Stimulated activated naive CD8-positive, alpha-beta T cell treated with anti-CD3 and anti-CD28 coated beads, Interleukin-15, amount 100 ng/mL, for 72 hours (primary cell): ENCODE data around the gene ACOT4.
"Not testable (repeated sequence)": the region's sequence is repeated elsewhere in the genome, so short reads cannot be mapped to it uniquely, and the experiment has no call there.

ENCODE experiments used
- ATAC-seq: fragments of 150-1000 bp; cut with Tn5 transposase; 2 replicates; pipeline ENCODE4 v1.10.0; 2021; ENCODE audit warnings: mild to moderate bottlenecking, moderate library complexity
- DNase-seq, 2 donors: peaks; one replicate each; pipeline ENCODE4 v3.0.0; 2021 to 2022
- H3K27ac Mint-ChIP-seq, 2 donors: one replicate each; pipeline ENCODE4 v1.8.0; 2022; ENCODE audit warnings: mild to moderate bottlenecking in 2 of 2, mixed read lengths in 2 of 2, moderate library complexity in 2 of 2
- H3K27me3 Mint-ChIP-seq: one replicate; pipeline ENCODE4 v1.8.0; 2022; ENCODE audit warnings: mixed read lengths
- H3K4me1 Mint-ChIP-seq: one replicate; pipeline ENCODE4 v1.8.0; 2022; ENCODE audit warnings: mild to moderate bottlenecking, mixed read lengths
- H3K4me3 Mint-ChIP-seq, 2 donors: one replicate each; pipeline ENCODE4 v1.8.0; 2022; ENCODE audit warnings: mild to moderate bottlenecking in 2 of 2, mixed read lengths in 2 of 2, moderate library complexity in 1 of 2
- H3K9me3 Mint-ChIP-seq, 2 donors: one replicate each; pipeline ENCODE4 v1.8.0; 2022; ENCODE audit warnings: mixed read lengths in 2 of 2

ACOT4 gene, protein sequence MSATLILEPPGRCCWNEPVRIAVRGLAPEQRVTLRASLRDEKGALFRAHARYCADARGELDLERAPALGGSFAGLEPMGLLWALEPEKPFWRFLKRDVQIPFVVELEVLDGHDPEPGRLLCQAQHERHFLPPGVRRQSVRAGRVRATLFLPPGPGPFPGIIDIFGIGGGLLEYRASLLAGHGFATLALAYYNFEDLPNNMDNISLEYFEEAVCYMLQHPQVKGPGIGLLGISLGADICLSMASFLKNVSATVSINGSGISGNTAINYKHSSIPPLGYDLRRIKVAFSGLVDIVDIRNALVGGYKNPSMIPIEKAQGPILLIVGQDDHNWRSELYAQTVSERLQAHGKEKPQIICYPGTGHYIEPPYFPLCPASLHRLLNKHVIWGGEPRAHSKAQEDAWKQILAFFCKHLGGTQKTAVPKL

DNA sequence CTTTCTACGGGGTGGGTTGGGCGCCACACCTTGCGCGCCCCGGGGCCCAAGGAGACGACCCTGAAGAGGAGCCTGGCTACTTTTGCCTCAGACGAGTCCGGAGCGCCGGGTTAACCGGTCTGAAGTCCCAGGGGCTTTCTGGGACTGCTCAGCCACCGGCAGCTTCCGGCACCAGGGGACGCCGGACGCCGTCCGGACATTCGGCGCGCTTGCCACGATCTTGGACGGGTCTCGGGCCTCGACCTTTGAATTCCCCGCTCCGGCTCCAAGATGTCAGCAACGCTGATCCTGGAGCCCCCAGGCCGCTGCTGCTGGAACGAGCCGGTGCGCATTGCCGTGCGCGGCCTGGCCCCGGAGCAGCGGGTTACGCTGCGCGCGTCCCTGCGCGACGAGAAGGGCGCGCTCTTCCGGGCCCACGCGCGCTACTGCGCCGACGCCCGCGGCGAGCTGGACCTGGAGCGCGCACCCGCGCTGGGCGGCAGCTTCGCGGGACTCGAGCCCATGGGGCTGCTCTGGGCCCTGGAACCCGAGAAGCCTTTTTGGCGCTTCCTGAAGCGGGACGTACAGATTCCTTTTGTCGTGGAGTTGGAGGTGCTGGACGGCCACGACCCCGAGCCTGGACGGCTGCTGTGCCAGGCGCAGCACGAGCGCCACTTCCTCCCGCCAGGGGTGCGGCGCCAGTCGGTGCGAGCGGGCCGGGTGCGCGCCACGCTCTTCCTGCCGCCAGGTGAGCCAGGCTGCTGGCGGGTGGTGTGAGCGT is at the start of gene ACOT4:
Gene ACOT4, plus strand, starts transcription at position 184 of the 760 bp plus-strand sequence. Its CDS starts 87 bp downstream, at position 271.
- no peaks in the 10 kb centered on the region for H3K9me3 Mint-ChIP-seq
- peak within 1 kb of the TSS; percentile 85 to 89 for H3K4me3 Mint-ChIP-seq
- H3K4me1 Mint-ChIP-seq = peaks cover 13% of the 10 kb centered on the region
- no peaks in the 10 kb centered on the region for H3K27me3 Mint-ChIP-seq
- peak; percentile 94 for ATAC-seq
- peak; percentile 65 to 68 for DNase-seq
- H3K27ac Mint-ChIP-seq = peak within 1 kb of the TSS; percentile 82 to 83

- DNase-seq, H3K4me3 Mint-ChIP-seq, ATAC-seq, H3K9me3 Mint-ChIP-seq, H3K27ac Mint-ChIP-seq, H3K27me3 Mint-ChIP-seq, H3K4me1 Mint-ChIP-seq: not testable (repeated sequence)
These were observed 48.7 kb upstream of the ACOT4 start for GRCh38 chr14:73542961-73543360.

DNA sequence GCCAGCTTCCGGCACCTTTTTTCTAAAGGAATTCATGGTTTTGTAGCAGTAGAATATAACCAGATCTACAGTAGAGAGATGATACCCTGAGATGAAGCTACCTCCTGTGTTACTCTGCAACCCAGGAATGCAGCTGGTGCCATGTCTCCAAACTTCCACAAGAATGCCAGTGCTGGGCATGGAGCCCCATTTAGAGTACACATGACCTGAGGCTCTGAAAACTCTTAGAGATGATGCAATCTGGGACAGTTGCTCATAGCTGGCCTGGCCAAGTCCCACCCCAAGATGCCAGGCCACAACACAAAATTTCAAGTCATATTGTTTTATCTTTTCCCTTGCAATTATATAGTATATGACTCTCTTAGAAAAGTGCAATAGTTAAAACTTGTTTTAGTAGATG is 46.3 kb upstream of the ACOT4 start:
- H3K9me3 Mint-ChIP-seq, H3K4me3 Mint-ChIP-seq, H3K4me1 Mint-ChIP-seq, DNase-seq, H3K27ac Mint-ChIP-seq, ATAC-seq, H3K27me3 Mint-ChIP-seq: not testable (repeated sequence)

GRCh38 chr14:73549097-73549496 is 42.6 kb upstream of the ACOT4 start:
- not testable (repeated sequence) for H3K27me3 Mint-ChIP-seq, DNase-seq, H3K27ac Mint-ChIP-seq, H3K4me3 Mint-ChIP-seq, H3K4me1 Mint-ChIP-seq, H3K9me3 Mint-ChIP-seq, ATAC-seq

DNA sequence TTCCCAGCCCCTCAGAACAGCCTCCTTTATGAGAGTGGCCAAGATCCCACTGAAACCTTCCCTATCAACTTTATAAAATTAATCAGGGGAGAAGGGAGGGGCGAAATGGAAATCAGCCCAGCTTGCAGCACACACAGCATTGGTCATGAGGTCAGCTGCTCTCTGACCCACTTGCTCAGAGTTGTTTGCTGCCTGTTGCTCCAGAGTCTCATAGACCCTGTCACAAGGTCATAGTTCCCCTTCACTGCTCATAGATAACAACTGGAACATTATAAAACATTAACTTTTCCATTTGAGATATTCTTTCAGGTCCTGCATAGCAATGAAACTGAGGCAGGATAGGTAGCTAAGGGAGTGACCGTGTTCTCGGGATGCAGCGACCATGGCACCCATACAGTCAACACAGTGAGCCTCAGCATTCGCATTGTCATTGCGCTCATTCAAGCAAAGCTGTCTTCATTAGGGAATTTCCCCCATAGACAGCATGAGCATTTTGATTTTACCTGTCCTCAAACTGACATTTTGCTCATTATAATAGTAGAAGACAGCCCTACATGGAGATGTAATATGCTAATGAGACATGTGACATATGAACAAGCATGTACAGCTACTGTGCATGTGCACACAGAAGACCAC is 41.7 kb upstream of the ACOT4 start:
- not testable (repeated sequence) for H3K4me3 Mint-ChIP-seq, DNase-seq, H3K9me3 Mint-ChIP-seq, H3K27me3 Mint-ChIP-seq, ATAC-seq, H3K27ac Mint-ChIP-seq, H3K4me1 Mint-ChIP-seq

DNA sequence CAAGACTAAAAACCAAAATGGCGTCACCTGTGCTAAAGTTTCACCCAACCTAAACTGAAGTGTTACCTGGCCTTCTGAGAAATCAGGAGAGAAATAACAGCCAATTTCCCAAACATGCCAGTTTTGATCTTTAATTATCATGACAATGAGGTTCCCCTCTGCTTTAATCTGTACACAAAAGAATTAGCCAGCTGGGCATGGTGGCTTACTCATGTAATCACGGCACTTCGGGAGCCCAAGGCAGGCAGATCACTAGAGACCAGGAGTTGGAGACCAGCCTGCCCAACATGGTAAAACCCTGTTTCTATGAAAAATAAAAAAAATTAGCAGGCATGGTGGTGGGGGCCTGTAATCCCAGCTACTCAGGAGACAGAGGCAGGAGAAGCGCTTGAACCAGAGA is 37.8 kb upstream of the ACOT4 start:
- no peak for ATAC-seq
- H3K9me3 Mint-ChIP-seq = peaks cover 0 to 4% of the 10 kb centered on the region in 2 donors
- H3K4me1 Mint-ChIP-seq = no peaks in the 10 kb centered on the region
- no peak overlapping the region for H3K4me3 Mint-ChIP-seq
- no peak for DNase-seq
- H3K27me3 Mint-ChIP-seq = no peaks in the 10 kb centered on the region
- H3K27ac Mint-ChIP-seq = no peak overlapping the region

DNA sequence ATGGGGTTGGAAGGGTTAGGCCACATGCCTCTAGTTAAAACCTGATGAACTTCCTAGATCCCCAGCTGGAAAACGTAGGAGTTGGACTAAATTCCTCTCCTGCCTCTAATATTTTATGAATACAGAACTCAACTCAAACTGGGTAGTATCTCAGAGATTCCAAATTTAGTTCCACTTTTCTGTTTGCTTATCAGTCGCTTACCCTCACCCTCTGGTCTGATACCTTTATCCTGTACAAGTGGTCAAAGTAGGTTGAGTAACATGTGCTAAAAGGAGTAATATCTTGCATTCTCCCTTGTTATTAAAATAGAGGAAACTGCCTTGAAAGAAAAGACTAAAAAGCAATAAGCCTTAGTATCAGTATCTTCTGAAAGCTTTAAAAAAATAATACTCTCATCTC is 34.5 kb upstream of the ACOT4 start:
- H3K4me3 Mint-ChIP-seq, H3K9me3 Mint-ChIP-seq, H3K27ac Mint-ChIP-seq, ATAC-seq, H3K4me1 Mint-ChIP-seq, H3K27me3 Mint-ChIP-seq, DNase-seq: not testable (repeated sequence)

- not testable (repeated sequence) for H3K4me1 Mint-ChIP-seq, H3K4me3 Mint-ChIP-seq, DNase-seq, H3K27ac Mint-ChIP-seq, ATAC-seq, H3K27me3 Mint-ChIP-seq
- peaks cover 11 to 16% of the 10 kb centered on the region in 2 donors for H3K9me3 Mint-ChIP-seq
These were observed 33.4 kb upstream of the ACOT4 start for GRCh38 chr14:73558238-73558637.

- H3K27me3 Mint-ChIP-seq, ATAC-seq, H3K4me3 Mint-ChIP-seq, H3K27ac Mint-ChIP-seq, DNase-seq: not testable (repeated sequence)
- H3K4me1 Mint-ChIP-seq = peaks cover 22% of the 10 kb centered on the region
- H3K9me3 Mint-ChIP-seq = peaks cover 7 to 16% of the 10 kb centered on the region in 2 donors
These were observed 29.4 kb upstream of the ACOT4 start for GRCh38 chr14:73562256-73562655.

GRCh38 chr14:73562696-73563095 is 29.0 kb upstream of the ACOT4 start:
- H3K4me3 Mint-ChIP-seq, ATAC-seq, DNase-seq, H3K27me3 Mint-ChIP-seq: not testable (repeated sequence)
- Mint-ChIP-seq H3K27ac (peak overlapping the region in 1 of 2 donors; percentile 6), H3K4me1 (peaks cover 27% of the 10 kb centered on the region), H3K9me3 (peaks cover 7 to 16% of the 10 kb centered on the region in 2 donors)

DNA sequence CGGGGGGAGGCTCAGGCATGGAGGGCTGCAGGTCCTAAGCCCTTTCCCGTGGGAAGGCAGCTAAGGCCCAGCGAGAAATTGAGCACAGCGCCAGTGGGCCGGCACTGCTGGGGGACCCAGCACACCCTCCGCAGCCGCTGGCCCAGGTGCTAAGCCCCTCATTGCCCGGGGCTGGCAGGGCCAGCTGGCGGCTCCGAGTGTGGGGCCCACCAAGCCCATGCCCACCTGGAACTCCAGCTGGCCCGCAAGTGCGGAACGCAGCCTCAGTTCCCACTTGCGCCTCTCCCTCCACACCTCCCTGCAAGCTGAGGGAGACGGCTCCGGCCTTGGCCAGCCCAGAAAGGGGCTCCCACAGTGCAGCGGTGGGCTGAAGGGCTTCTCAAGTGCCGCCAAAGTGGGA is 25.2 kb upstream of the ACOT4 start:
- H3K27ac Mint-ChIP-seq, H3K27me3 Mint-ChIP-seq, ATAC-seq, DNase-seq: not testable (repeated sequence)
- Mint-ChIP-seq H3K9me3 (peaks cover 7 to 16% of the 10 kb centered on the region in 2 donors), H3K4me1 (peaks cover 51% of the 10 kb centered on the region), H3K4me3 (peak overlapping the region in 1 of 2 donors; percentile 95)

GRCh38 chr14:73566935-73567334 is 24.7 kb upstream of the ACOT4 start:
- Mint-ChIP-seq H3K4me3 (peak overlapping the region; percentile 93 to 95), H3K9me3 (peaks cover 7 to 11% of the 10 kb centered on the region in 2 donors), H3K4me1 (peaks cover 52% of the 10 kb centered on the region)
- H3K27me3 Mint-ChIP-seq, ATAC-seq, DNase-seq, H3K27ac Mint-ChIP-seq: not testable (repeated sequence)

DNA sequence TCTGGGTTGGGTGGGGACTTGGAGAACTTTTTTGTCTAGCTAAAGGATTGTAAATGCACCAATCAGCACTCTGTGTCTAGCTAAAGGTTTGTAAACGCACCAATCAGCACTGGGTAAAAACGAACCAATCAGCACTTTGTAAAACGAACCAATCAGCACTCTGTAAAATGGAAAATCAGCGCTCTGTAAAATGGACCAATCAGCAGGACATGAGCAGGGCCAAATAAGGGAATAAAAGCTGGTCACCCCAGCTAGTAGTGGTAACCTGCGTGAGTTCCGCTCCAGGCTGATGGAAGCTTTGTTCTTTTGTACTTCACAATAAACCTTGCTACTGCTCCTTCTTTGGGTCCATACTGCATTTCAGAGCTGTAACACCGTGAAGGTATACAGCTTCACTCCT is 24.3 kb upstream of the ACOT4 start:
- ATAC-seq (no peak), DNase-seq (no peak)
- peaks cover 52% of the 10 kb centered on the region for H3K4me1 Mint-ChIP-seq
- no peaks in the 10 kb centered on the region for H3K27me3 Mint-ChIP-seq
- H3K27ac Mint-ChIP-seq = no peak overlapping the region
- H3K4me3 Mint-ChIP-seq = peak overlapping the region; percentile 93 to 95
- peaks cover 7 to 8% of the 10 kb centered on the region in 2 donors for H3K9me3 Mint-ChIP-seq

GRCh38 chr14:73567951-73568885 is 23.5 kb upstream of the ACOT4 start:
- peaks cover 52% of the 10 kb centered on the region for H3K4me1 Mint-ChIP-seq

GRCh38 chr14:73568886-73569184 is 22.8 kb upstream of the ACOT4 start:
- ATAC-seq, H3K27me3 Mint-ChIP-seq, H3K9me3 Mint-ChIP-seq, DNase-seq: not testable (repeated sequence)
- H3K27ac Mint-ChIP-seq = peak overlapping the region; percentile 98 to 99
- peak overlapping the region; percentile 93 to 95 for H3K4me3 Mint-ChIP-seq
- H3K4me1 Mint-ChIP-seq = peaks cover 52% of the 10 kb centered on the region

More at GRCh38 chr14:73567951-73568885, 23.5 kb upstream of the ACOT4 start:
- Mint-ChIP-seq H3K4me3 (peak overlapping the region; percentile 93 to 95), H3K9me3 (peaks cover 0 to under 1% of the 10 kb centered on the region in 2 donors), H3K27me3 (no peaks in the 10 kb centered on the region), H3K27ac (peak overlapping the region; percentile 98 to 99)
- ATAC-seq = no peak
- no peak for DNase-seq
